Caco-2 (cell line): ENCODE data around the gene MAST3. TPM values are rescaled to one million over a fixed set of nuclear protein-coding genes. Genes with fewer than 3 reads are reported as not detected.

ENCODE experiments used
- BruUV-seq: library from RNA; stranded (reverse); fragments of 400-500 nt; replicated peaks from 2 replicates; lab custom pipeline; 2021; lab: Mats Ljungman, UMichigan
- CTCF ChIA-PET: fragments of 300-600 bp; sonication (Branson Sonifier 250); formaldehyde crosslinking; loops from one replicate; lab custom pipeline; 2022; ENCODE audit warnings: antibody characterized with exemption; lab: Charles Lee
- POLR2A ChIA-PET: fragments of 300-600 bp; sonication (Branson Sonifier 250); formaldehyde crosslinking; loops from one replicate; lab custom pipeline; 2022; ENCODE audit warnings: antibody characterized with exemption; lab: Charles Lee
- DNase-seq, 2 experiments: peaks; one replicate each; pipeline versions ENCODE4 v3.0.0 to v3.0.0-alpha.2; 2020 to 2022
- H3K27me3 ChIP-seq: replicated peaks from 2 replicates; pipeline ENCODE4 v1.6.0; 2011; ENCODE audit warnings: low read length; ENCODE audit not compliant: control insufficient read depth, insufficient read depth
- H3K36me3 ChIP-seq: 2 replicates; pipeline ENCODE4 v1.5.1; 2011; ENCODE audit warnings: low read length; ENCODE audit not compliant: control insufficient read depth, insufficient read depth
- H3K4me1 ChIP-seq: fragments of 250-450 bp; sonication (Bioruptor Pico); 2 replicates; pipeline ENCODE4 v1.5.1; 2020; ENCODE audit warnings: mild to moderate bottlenecking
- H3K4me3 ChIP-seq: 2 replicates; pipeline ENCODE4 v1.5.1; 2011; ENCODE audit warnings: low read depth, mild to moderate bottlenecking, control low read depth, low read length
- H3K9me3 ChIP-seq: fragments of 250-450 bp; sonication (Bioruptor Pico); 2 replicates; pipeline ENCODE4 v1.5.1; 2020; ENCODE audit warnings: mild to moderate bottlenecking, moderate library complexity
- H3K27ac Mint-ChIP-seq: one replicate; pipeline ENCODE4 v1.8.0; 2022; ENCODE audit warnings: mixed read lengths; ENCODE audit not compliant: unreplicated experiment
- H3K27me3 Mint-ChIP-seq: one replicate; pipeline ENCODE4 v1.8.0; 2022; ENCODE audit warnings: mixed read lengths; ENCODE audit not compliant: insufficient read depth, unreplicated experiment
- H3K36me3 Mint-ChIP-seq: one replicate; pipeline ENCODE4 v1.8.0; 2022; ENCODE audit warnings: mild to moderate bottlenecking, mixed read lengths; ENCODE audit not compliant: insufficient read depth, unreplicated experiment
- H3K4me1 Mint-ChIP-seq: one replicate; pipeline ENCODE4 v1.8.0; 2022; ENCODE audit warnings: low read depth, mixed read lengths; ENCODE audit not compliant: unreplicated experiment
- H3K4me3 Mint-ChIP-seq: one replicate; pipeline ENCODE4 v1.8.0; 2022; ENCODE audit warnings: mild to moderate bottlenecking, moderate library complexity, mixed read lengths; ENCODE audit not compliant: unreplicated experiment
- H3K9me3 Mint-ChIP-seq: one replicate; pipeline ENCODE4 v1.8.0; 2022; ENCODE audit warnings: mixed read lengths; ENCODE audit not compliant: unreplicated experiment
- CTCF ChIP-seq, 2 experiments: fragments of 200-600 bp in 1 of 2; IDR thresholded peaks; 1 replicate in 1 of 2; 2 replicates in 1 of 2; pipeline versions ENCODE4 v1.5.1 to v1.8.0; 2011 to 2022; ENCODE audit warnings: antibody characterized with exemption in 1 of 2, control low read depth in 1 of 2, inconsistent platforms in 1 of 2, low read depth in 1 of 2, low read length in 1 of 2, mild to moderate bottlenecking in 1 of 2, moderate library complexity in 1 of 2; ENCODE audit not compliant: insufficient read depth in 1 of 2, severe bottlenecking in 1 of 2, unreplicated experiment in 1 of 2
- intact Hi-C: fragments of 100-400 bp; cut with micrococcal nuclease; formaldehyde crosslinking; loops from one replicate; pipeline ENCODE4 v1.10.0; 2022; ENCODE audit not compliant: unreplicated experiment
- total RNA-seq: library from RNA; stranded (reverse); gene quantifications from 2 replicates; pipeline ENCODE4 v1.2.3, GENCODE V29; 2022

Gene MAST3
- total RNA-seq, 1 experiment from 2014 or later, result 8.2 TPM

- Histone ChIP-seq H3K36me3 (peaks cover 1% of the 10 kb centered on the region), H3K27me3 (no peaks in the 10 kb centered on the region), H3K4me1 (0 out of 2 replicates have a peak, but pooled peaks cover 4% of the 10 kb centered on the region), H3K4me3 (peak overlapping the region; percentile 67; the same call in 1 of the 2 replicates), H3K9me3 (no peaks in the 10 kb centered on the region)
- Mint-ChIP-seq H3K27me3 (no peaks in the 10 kb centered on the region), H3K36me3 (peaks cover 19% of the 10 kb centered on the region), H3K4me3 (peak overlapping the region; percentile 76), H3K27ac (no peak overlapping the region), H3K4me1 (no peaks in the 10 kb centered on the region), H3K9me3 (no peaks in the 10 kb centered on the region)
- DNase-seq, result no peak
- intact Hi-C loops, result no loop called here
- POLR2A ChIA-PET, result no interaction called here
- no TSS peak for BruUV-seq
- CTCF ChIA-PET, result no interaction called here
- TF ChIP-seq CTCF (IDR thresholded peaks at IDR 0.05; ENCODE audit: insufficient read depth in 1 of 2, low read depth in 1 of 2, low read length in 1 of 2, severe bottlenecking in 1 of 2, unreplicated experiment in 1 of 2), result no peak
Measured at GRCh38 chr19:18173054-18173571, 75.5 kb downstream of the MAST3 start.

- peak within 1 kb of the TSS; percentile 76 for H3K4me3 Mint-ChIP-seq
- POLR2A ChIA-PET, result interaction anchor here (0.5 kb wide), 1 partner anchor 68 kb away, joined by 5 read pairs; no protein-coding TSS in a partner anchor
- no peaks in the 10 kb centered on the region for H3K27me3 Mint-ChIP-seq
- peaks cover 14% of the 10 kb centered on the region for H3K36me3 Mint-ChIP-seq
- intact Hi-C loops, result no loop called here
- H3K36me3 ChIP-seq, result peaks cover 1% of the 10 kb centered on the region
- DNase-seq, result peak; percentile 64 to 69
- H3K9me3 Mint-ChIP-seq, result no peaks in the 10 kb centered on the region
- CTCF ChIA-PET, result interaction anchor here (1.5 kb wide), 1 partner anchor 61 kb away, joined by 4 read pairs; no protein-coding TSS in a partner anchor
- no peak within 1 kb of the TSS for H3K27ac Mint-ChIP-seq
- TF ChIP-seq CTCF (IDR thresholded peaks at IDR 0.05; ENCODE audit: insufficient read depth in 1 of 2, low read depth in 1 of 2, low read length in 1 of 2, severe bottlenecking in 1 of 2, unreplicated experiment in 1 of 2), result no peak
- no peaks in the 10 kb centered on the region for H3K4me1 Mint-ChIP-seq
- no peaks in the 10 kb centered on the region for H3K27me3 ChIP-seq
- peak within 1 kb of the TSS; percentile 67 for H3K4me3 ChIP-seq
- 0 out of 2 replicates have a peak, but pooled peaks cover 4% of the 10 kb centered on the region for H3K4me1 ChIP-seq
- no peaks in the 10 kb centered on the region for H3K9me3 ChIP-seq
- TSS peak; percentile 37 for BruUV-seq
Measured at GRCh38 chr19:18173572-18174288, 76.2 kb downstream of the MAST3 start, which contains the start of gene IFI30. Gene IFI30, plus strand, starts transcription at chr19:18173813. Its CDS starts 29 bp downstream, at chr19:18173842.

- intact Hi-C loops, result no loop called here
- Mint-ChIP-seq H3K9me3 (no peaks in the 10 kb centered on the region), H3K27ac (no peak overlapping the region), H3K4me3 (peak overlapping the region; percentile 76), H3K36me3 (peaks cover 5% of the 10 kb centered on the region), H3K4me1 (no peaks in the 10 kb centered on the region), H3K27me3 (no peaks in the 10 kb centered on the region)
- H3K36me3 ChIP-seq, result no peaks in the 10 kb centered on the region; the same call in 1 of the 2 replicates
- no peak for DNase-seq
- CTCF ChIA-PET, result interaction anchor here (1.5 kb wide), 1 partner anchor 62 kb away, joined by 4 read pairs; no protein-coding TSS in a partner anchor
- H3K4me3 ChIP-seq, result no peak overlapping the region; the same call in 1 of the 2 replicates
- BruUV-seq, result no TSS peak
- no peaks in the 10 kb centered on the region for H3K9me3 ChIP-seq
- no peaks in the 10 kb centered on the region for H3K27me3 ChIP-seq
- 0 out of 2 replicates have a peak, but pooled peaks cover 4% of the 10 kb centered on the region for H3K4me1 ChIP-seq
- no peak for TF ChIP-seq CTCF (IDR thresholded peaks at IDR 0.05; ENCODE audit: insufficient read depth in 1 of 2, low read depth in 1 of 2, low read length in 1 of 2, severe bottlenecking in 1 of 2, unreplicated experiment in 1 of 2)
- POLR2A ChIA-PET, result no interaction called here
Measured at GRCh38 chr19:18174983-18175382, 77.4 kb downstream of the MAST3 start.
